Mesenchymal stem cell (in vitro differentiated cells and primary cell): ENCODE data around the gene CACNA1C.

Experiments
- DNase-seq: peaks from one replicate; pipeline ENCODE4 v3.0.0-alpha.2; 2013
- H2AFZ ChIP-seq: one replicate; pipeline ENCODE4 v1.6.1; 2013; ENCODE audit warnings: low read depth, mild to moderate bottlenecking, control low read depth, inconsistent platforms, low read length, moderate library complexity
- H2AK5ac ChIP-seq: 2 replicates; pipeline ENCODE4 v1.6.1; 2013; ENCODE audit warnings: low read length, moderate library complexity, mild to moderate bottlenecking, inconsistent platforms; ENCODE audit not compliant: severe bottlenecking
- H2BK120ac ChIP-seq: one replicate; pipeline ENCODE4 v1.6.1; 2013; ENCODE audit warnings: low read depth, mild to moderate bottlenecking, inconsistent platforms, low read length, moderate library complexity
- H2BK12ac ChIP-seq, 2 experiments: one replicate each; pipeline ENCODE4 v1.6.1; 2013; ENCODE audit warnings: inconsistent platforms in 2 of 2, low read length in 2 of 2, mild to moderate bottlenecking in 2 of 2, moderate library complexity in 2 of 2, control low read depth in 1 of 2
- H2BK15ac ChIP-seq: one replicate; pipeline ENCODE4 v1.6.1; 2013; ENCODE audit warnings: mild to moderate bottlenecking, low read depth, inconsistent platforms; ENCODE audit not compliant: poor library complexity, severe bottlenecking
- H2BK5ac ChIP-seq: 2 replicates; pipeline ENCODE4 v1.6.1; 2013; ENCODE audit warnings: low read depth, mild to moderate bottlenecking, low read length, control low read depth, inconsistent platforms; ENCODE audit not compliant: poor library complexity, severe bottlenecking
- H3K14ac ChIP-seq, 2 experiments: one replicate each; pipeline ENCODE4 v1.6.1; 2013; ENCODE audit warnings: inconsistent platforms in 2 of 2, low read length in 2 of 2, control low read depth in 1 of 2, mild to moderate bottlenecking in 1 of 2, moderate library complexity in 1 of 2
- H3K18ac ChIP-seq, 2 experiments: one replicate each; pipeline ENCODE4 v1.6.1; 2013; ENCODE audit warnings: inconsistent platforms in 2 of 2, low read length in 2 of 2, control low read depth in 1 of 2, low read depth in 1 of 2, mild to moderate bottlenecking in 1 of 2
- H3K23ac ChIP-seq, 2 experiments: one replicate each; pipeline ENCODE4 v1.6.1; 2013; ENCODE audit warnings: inconsistent platforms in 2 of 2, low read length in 2 of 2, mild to moderate bottlenecking in 2 of 2, moderate library complexity in 2 of 2, control low read depth in 1 of 2
- H3K27ac ChIP-seq: 2 replicates; pipeline ENCODE4 v1.5.1; 2013; ENCODE audit warnings: mild to moderate bottlenecking, moderate library complexity, low read length, control low read depth, inconsistent platforms; ENCODE audit not compliant: poor library complexity, severe bottlenecking
- H3K27me3 ChIP-seq, 2 experiments: 2 replicates each; pipeline versions ENCODE4 v1.6.1 to v1.7.0; 2013; ENCODE audit warnings: low read length in 2 of 2, mild to moderate bottlenecking in 2 of 2, moderate library complexity in 2 of 2, control low read depth in 1 of 2, inconsistent platforms in 1 of 2; ENCODE audit not compliant: control insufficient read depth in 1 of 2, insufficient read depth in 1 of 2
- H3K36me3 ChIP-seq, 2 experiments: 2 replicates each; pipeline versions ENCODE4 v1.6.1 to v1.7.0; 2013; ENCODE audit warnings: low read length in 2 of 2, control low read depth in 1 of 2, inconsistent platforms in 1 of 2, low read depth in 1 of 2, mild to moderate bottlenecking in 1 of 2; ENCODE audit not compliant: insufficient read depth in 2 of 2, control insufficient read depth in 1 of 2
- H3K4ac ChIP-seq, 2 experiments: one replicate each; pipeline ENCODE4 v1.6.1; 2013; ENCODE audit warnings: inconsistent platforms in 2 of 2, low read length in 2 of 2, mild to moderate bottlenecking in 2 of 2, moderate library complexity in 2 of 2, control low read depth in 1 of 2, low read depth in 1 of 2
- H3K4me1 ChIP-seq: 2 replicates; pipeline ENCODE4 v1.6.1; 2013; ENCODE audit warnings: low read depth, low read length, control low read depth; ENCODE audit not compliant: control insufficient read depth, insufficient read depth
- H3K4me2 ChIP-seq: 2 replicates; pipeline ENCODE4 v1.6.1; 2013; ENCODE audit warnings: low read length, mild to moderate bottlenecking, inconsistent platforms; ENCODE audit not compliant: poor library complexity, severe bottlenecking
- H3K4me3 ChIP-seq, 2 experiments: 2 replicates each; pipeline versions ENCODE4 v1.5.1 to v1.7.0; 2013; ENCODE audit warnings: low read length in 2 of 2, mild to moderate bottlenecking in 2 of 2, control low read depth in 1 of 2, low read depth in 1 of 2; ENCODE audit not compliant: insufficient read depth in 1 of 2
- H3K79me1 ChIP-seq: replicated peaks from 2 replicates; pipeline ENCODE4 v1.6.1; 2013; ENCODE audit warnings: mild to moderate bottlenecking, control low read depth, low read length, inconsistent platforms; ENCODE audit not compliant: poor library complexity, severe bottlenecking
- H3K9ac ChIP-seq: 2 replicates; pipeline ENCODE4 v1.7.0; 2013; ENCODE audit warnings: mild to moderate bottlenecking, low read length, moderate library complexity
- H3K9me3 ChIP-seq: 2 replicates; pipeline ENCODE4 v1.7.0; 2013; ENCODE audit warnings: mild to moderate bottlenecking, low read length; ENCODE audit not compliant: control insufficient read depth
- H4K8ac ChIP-seq: one replicate; pipeline ENCODE4 v1.6.1; 2013; ENCODE audit warnings: inconsistent platforms, mild to moderate bottlenecking, low read length, moderate library complexity
- H4K91ac ChIP-seq: one replicate; pipeline ENCODE4 v1.6.1; 2013; ENCODE audit warnings: mild to moderate bottlenecking, low read length, inconsistent platforms
- WGBS: methylation state at CpG from one replicate; pipeline ENCODE4 v1.1.7; 2013; ENCODE audit warnings: mixed read lengths; 5-methylcytosine and 5-hydroxymethylcytosine counted together

Gene CACNA1C

DNA sequence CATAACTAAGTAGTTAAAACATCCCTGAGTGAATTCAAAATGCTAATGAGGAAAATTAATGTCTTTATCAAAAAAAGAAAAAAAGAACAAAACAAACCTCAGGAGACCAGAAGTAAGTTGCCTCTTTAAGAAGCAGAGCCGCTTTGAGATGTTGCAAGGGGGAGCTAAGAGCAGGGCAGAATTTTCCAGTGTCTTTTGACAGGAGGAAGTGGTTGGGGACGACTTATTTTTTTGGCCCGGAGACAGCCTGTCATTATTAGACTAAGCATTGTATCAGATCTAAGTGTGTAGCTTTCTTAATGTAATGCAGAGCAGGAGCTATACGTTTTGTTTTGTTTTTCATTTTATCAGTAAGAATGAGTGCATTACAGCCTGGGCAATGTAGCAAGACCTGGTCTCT lies 206.6 kb downstream of the CACNA1C start:
- no peak overlapping the region for H3K4me2 ChIP-seq
- H3K27ac ChIP-seq, result no peak overlapping the region
- DNase-seq, result peak; percentile 61
- no peak overlapping the region for H2BK15ac ChIP-seq
- no peak overlapping the region for H3K14ac ChIP-seq
- no peaks in the 10 kb centered on the region for H3K27me3 ChIP-seq
- peak overlapping the region; percentile 26 to 82 for H3K18ac ChIP-seq
- H3K4ac ChIP-seq, result no peak overlapping the region
- no peaks in the 10 kb centered on the region for H3K9me3 ChIP-seq
- 26% methylated on average over 4 of the region's 4 CpGs for WGBS
- no peak overlapping the region for H4K8ac ChIP-seq
- no peak overlapping the region for H2AK5ac ChIP-seq
- no peak overlapping the region for H3K4me3 ChIP-seq
- no peak overlapping the region for H4K91ac ChIP-seq
- peaks cover 20% of the 10 kb centered on the region for H3K4me1 ChIP-seq
- no peak overlapping the region for H2AFZ ChIP-seq
- H3K9ac ChIP-seq, result no peak overlapping the region
- no peaks in the 10 kb centered on the region for H3K79me1 ChIP-seq
- H2BK120ac ChIP-seq, result no peak overlapping the region
- H2BK5ac ChIP-seq, result no peak overlapping the region
- H3K36me3 ChIP-seq, result no peaks in the 10 kb centered on the region
- no peak overlapping the region for H3K23ac ChIP-seq
- no peak overlapping the region for H2BK12ac ChIP-seq

DNA sequence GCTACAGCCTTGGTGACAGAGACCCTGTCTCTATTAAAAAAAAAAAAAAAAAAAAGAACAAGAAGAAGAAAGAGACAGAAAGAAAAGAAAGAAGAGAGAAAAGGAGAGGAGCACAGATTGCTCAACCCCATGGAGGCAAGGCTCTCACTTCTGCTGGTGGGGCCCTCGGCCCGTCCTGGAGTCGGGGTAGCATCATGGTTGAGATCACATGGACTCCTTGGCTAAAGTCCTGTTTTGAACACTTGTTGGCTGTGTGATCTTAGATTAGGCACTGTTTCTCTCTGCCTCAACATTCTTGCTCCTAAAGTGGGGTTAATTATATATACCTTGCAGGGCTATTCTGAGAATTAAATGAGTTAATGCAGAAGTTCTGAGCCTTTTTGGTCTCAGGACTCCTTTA lies 207.7 kb downstream of the CACNA1C start:
- no peak overlapping the region for H3K4me2 ChIP-seq
- H2BK120ac ChIP-seq, result no peak overlapping the region
- no peak overlapping the region for H2BK5ac ChIP-seq
- no peak overlapping the region for H2AK5ac ChIP-seq
- H3K9ac ChIP-seq, result no peak overlapping the region
- no peak overlapping the region for H3K23ac ChIP-seq
- no peaks in the 10 kb centered on the region for H3K79me1 ChIP-seq
- no peak overlapping the region for H3K27ac ChIP-seq
- 100% methylated on average over 3 of the region's 3 CpGs for WGBS
- H3K27me3 ChIP-seq, result no peaks in the 10 kb centered on the region
- H2BK12ac ChIP-seq, result peak overlapping the region in 1 of 2 experiments; percentile 69
- H2AFZ ChIP-seq, result no peak overlapping the region
- H3K4ac ChIP-seq, result no peak overlapping the region
- no peaks in the 10 kb centered on the region for H3K36me3 ChIP-seq
- no peak overlapping the region for H4K91ac ChIP-seq
- H3K14ac ChIP-seq, result no peak overlapping the region
- no peak for DNase-seq
- H2BK15ac ChIP-seq, result peak overlapping the region; percentile 82
- no peaks in the 10 kb centered on the region for H3K9me3 ChIP-seq
- H3K18ac ChIP-seq, result no peak overlapping the region
- no peak overlapping the region for H4K8ac ChIP-seq
- H3K4me1 ChIP-seq, result peaks cover 28% of the 10 kb centered on the region
- no peak overlapping the region for H3K4me3 ChIP-seq

DNA sequence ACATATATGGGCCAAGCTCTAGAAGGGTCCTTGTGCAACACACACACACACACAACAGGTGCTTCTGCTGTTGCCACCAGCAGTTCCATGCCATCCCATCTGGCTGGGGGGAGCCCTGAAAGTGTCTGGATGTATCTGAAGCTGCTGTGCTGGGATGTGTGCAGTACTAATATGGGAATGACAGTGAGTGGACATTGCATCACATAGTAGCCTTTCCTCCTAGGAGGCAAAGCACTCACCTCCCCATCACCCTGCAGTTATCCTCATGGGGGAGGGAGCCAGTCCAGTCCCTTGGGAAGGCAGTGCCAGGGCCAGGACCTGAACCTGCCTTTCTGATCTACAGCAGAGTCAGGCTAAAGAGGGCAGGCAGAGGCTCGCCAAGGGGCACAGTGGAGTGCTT lies 208.9 kb downstream of the CACNA1C start:
- Histone ChIP-seq H2BK120ac (no peak overlapping the region), H2AK5ac (peak overlapping the region; percentile 77), H3K27me3 (no peaks in the 10 kb centered on the region), H3K79me1 (no peaks in the 10 kb centered on the region), H3K27ac (no peak overlapping the region), H3K14ac (peak overlapping the region in 1 of 2 experiments; percentile 51), H3K4me1 (peaks cover 38% of the 10 kb centered on the region), H3K9me3 (no peaks in the 10 kb centered on the region), H3K23ac (peak overlapping the region in 1 of 2 experiments; percentile 78), H2AFZ (no peak overlapping the region), H3K4ac (peak overlapping the region in 1 of 2 experiments; percentile 61), H3K4me2 (no peak overlapping the region), H3K9ac (no peak overlapping the region), H2BK5ac (no peak overlapping the region), H3K36me3 (no peaks in the 10 kb centered on the region), H4K8ac (no peak overlapping the region), H3K18ac (peak overlapping the region in 1 of 2 experiments; percentile 92), H2BK15ac (no peak overlapping the region), H4K91ac (peak overlapping the region; percentile 35), H2BK12ac (peak overlapping the region; percentile 75 to 89), H3K4me3 (no peak overlapping the region)
- DNase-seq, result no peak
- 100% methylated on average over 1 of the region's 1 CpG for whole genome bisulfite sequencing

DNA sequence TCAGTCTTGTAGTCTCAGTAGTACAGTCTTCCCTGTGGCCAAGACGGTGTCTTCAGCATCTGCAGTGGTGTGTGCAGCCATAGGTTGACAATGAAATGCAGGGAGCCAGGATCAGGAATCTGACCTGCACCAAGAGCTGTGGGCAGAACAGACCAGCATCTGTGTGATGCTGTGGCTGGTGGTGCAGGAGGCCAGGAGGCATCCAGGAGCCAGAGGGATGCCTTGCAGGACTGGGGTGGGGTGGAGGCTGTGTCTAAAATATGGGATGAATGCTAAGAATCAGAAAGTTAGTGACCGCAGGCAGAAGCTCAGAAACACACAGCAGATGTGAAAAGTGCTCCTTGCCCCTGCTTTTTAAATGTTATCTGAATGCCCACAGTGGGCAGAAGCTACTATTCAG lies 209.7 kb downstream of the CACNA1C start:
- Histone ChIP-seq H3K23ac (no peak overlapping the region), H4K8ac (no peak overlapping the region), H2BK120ac (no peak overlapping the region), H3K4ac (peak overlapping the region; percentile 26 to 68), H3K27ac (no peak overlapping the region), H3K14ac (peak overlapping the region in 1 of 2 experiments; percentile 29), H2AK5ac (peak overlapping the region; percentile 77), H3K4me1 (peaks cover 39% of the 10 kb centered on the region), H3K9ac (no peak overlapping the region), H3K36me3 (no peaks in the 10 kb centered on the region), H4K91ac (peak overlapping the region; percentile 30), H2BK5ac (no peak overlapping the region), H3K79me1 (no peaks in the 10 kb centered on the region), H3K27me3 (no peaks in the 10 kb centered on the region), H3K18ac (peak overlapping the region; percentile 38 to 83), H2BK12ac (peak overlapping the region; percentile 75 to 89), H2BK15ac (peak overlapping the region; percentile 87), H3K9me3 (no peaks in the 10 kb centered on the region), H2AFZ (no peak overlapping the region), H3K4me2 (no peak overlapping the region), H3K4me3 (no peak overlapping the region)
- DNase-seq, result no peak
- 97% methylated on average over 1 of the region's 2 CpGs for WGBS
